ENCODE results near the gene COL24A1.

The COL24A1 gene

DNA sequence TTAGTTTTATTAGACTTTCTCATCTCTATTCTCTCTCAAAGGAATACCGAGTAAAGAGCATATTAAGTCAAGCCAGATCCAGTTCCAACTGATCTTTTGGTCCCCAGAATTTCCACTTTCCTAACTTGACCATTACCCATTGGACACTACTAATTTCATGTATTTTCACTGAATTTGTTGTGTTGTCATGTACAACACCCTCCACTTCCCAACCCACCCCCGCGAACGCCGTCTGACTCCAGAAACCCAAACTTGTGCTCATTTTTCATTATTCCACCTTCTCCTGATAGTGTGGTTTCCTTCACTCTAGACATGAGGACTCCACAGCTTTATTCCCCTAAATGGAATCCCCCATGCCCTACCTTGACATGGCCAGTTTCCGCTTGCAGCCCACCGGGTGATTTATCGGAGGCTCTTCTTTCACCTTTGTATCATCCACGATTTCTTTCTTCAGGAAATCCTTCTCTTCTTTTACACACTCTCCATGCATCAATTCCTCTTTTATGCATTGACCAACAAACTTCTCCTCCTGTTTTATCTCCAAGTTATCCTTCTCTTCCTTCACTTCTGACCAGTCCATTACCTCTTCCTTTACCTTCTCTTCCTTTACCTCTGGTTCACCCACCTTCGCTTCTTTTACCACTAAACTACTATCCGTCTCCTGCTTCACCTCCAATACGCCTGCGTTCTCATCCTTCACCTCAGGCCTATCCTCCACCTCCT lies 449.1 kb downstream of the COL24A1 start:
- H3K4me2 ChIP-seq (ENCODE audit: low read length), result peak overlapping the region; percentile 64
- H2AFZ ChIP-seq, result peak overlapping the region; percentile 93
- H3K27ac ChIP-seq, result no peak overlapping the region
- no peak for TF ChIP-seq CTCF (IDR thresholded peaks at IDR 0.05)
- H3K36me3 ChIP-seq (ENCODE audit: control insufficient read depth, insufficient read depth, low read length), result peaks cover 3% of the 10 kb centered on the region
- peak overlapping the region; percentile 84 for H3K4me3 ChIP-seq (ENCODE audit: low read depth, low read length)
- H3K4me1 ChIP-seq, result no peaks in the 10 kb centered on the region
- no peaks in the 10 kb centered on the region for H3K27me3 ChIP-seq (ENCODE audit: control insufficient read depth, insufficient read depth, low read length)
- no peaks in the 10 kb centered on the region for H3K9me3 ChIP-seq (ENCODE audit: control insufficient read depth, low read length)
- no peak overlapping the region for H3K9ac ChIP-seq
- peaks cover 5% of the 10 kb centered on the region for H3K79me2 ChIP-seq

DNA sequence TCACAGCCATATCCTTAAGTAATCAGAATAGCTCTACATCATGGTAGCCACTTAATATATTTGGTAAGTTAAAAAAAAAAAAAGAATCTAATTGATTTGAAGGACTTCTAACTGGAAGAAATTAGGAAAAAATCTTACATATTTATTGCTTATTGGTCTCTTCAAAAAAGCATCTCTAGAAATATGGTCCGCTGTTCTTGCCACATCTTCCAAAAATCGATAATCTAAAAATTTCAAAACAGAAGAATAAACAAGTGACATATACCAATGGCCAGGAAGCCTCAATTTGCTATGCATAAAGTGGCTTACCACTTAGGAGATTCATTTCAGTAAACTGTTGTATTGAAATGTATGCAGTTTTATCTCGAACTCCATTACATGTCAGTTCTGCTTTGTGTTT lies 450.6 kb downstream of the COL24A1 start:
- no peaks in the 10 kb centered on the region for H3K4me1 ChIP-seq
- no peak for TF ChIP-seq CTCF (IDR thresholded peaks at IDR 0.05)
- no peak overlapping the region for H3K4me3 ChIP-seq (ENCODE audit: low read depth, low read length)
- no peak overlapping the region for H3K9ac ChIP-seq
- no peak overlapping the region for H3K4me2 ChIP-seq (ENCODE audit: low read length)
- no peak overlapping the region for H2AFZ ChIP-seq
- H3K79me2 ChIP-seq, result peaks cover 5% of the 10 kb centered on the region
- no peaks in the 10 kb centered on the region for H3K9me3 ChIP-seq (ENCODE audit: control insufficient read depth, low read length)
- H3K36me3 ChIP-seq (ENCODE audit: control insufficient read depth, insufficient read depth, low read length), result peaks cover 3% of the 10 kb centered on the region
- H3K27ac ChIP-seq, result no peak overlapping the region
- no peaks in the 10 kb centered on the region for H3K27me3 ChIP-seq (ENCODE audit: control insufficient read depth, insufficient read depth, low read length)

- TF ChIP-seq CTCF (IDR thresholded peaks at IDR 0.05), result no peak
Measured at GRCh38 chr1:85700422-85700821, 456.1 kb downstream of the COL24A1 start.

GRCh38 chr1:85697895-85698294 lies 458.7 kb downstream of the COL24A1 start:
- Histone ChIP-seq H3K79me2 (no peaks in the 10 kb centered on the region), H3K27me3 (ENCODE audit: control insufficient read depth, insufficient read depth, low read length) (no peaks in the 10 kb centered on the region), H2AFZ (no peak overlapping the region), H3K9ac (no peak overlapping the region), H3K4me1 (no peaks in the 10 kb centered on the region), H3K9me3 (ENCODE audit: control insufficient read depth, low read length) (no peaks in the 10 kb centered on the region), H3K36me3 (ENCODE audit: control insufficient read depth, insufficient read depth, low read length) (no peaks in the 10 kb centered on the region), H3K4me2 (ENCODE audit: low read length) (no peak overlapping the region), H3K4me3 (ENCODE audit: low read depth, low read length) (no peak overlapping the region), H3K27ac (no peak overlapping the region)
- TF ChIP-seq CTCF (IDR thresholded peaks at IDR 0.05), result no peak

More at GRCh38 chr1:85700422-85700821, 456.1 kb downstream of the COL24A1 start:
- no peak overlapping the region for H2AFZ ChIP-seq
- H3K4me2 ChIP-seq (ENCODE audit: low read length), result no peak overlapping the region
- H3K27me3 ChIP-seq (ENCODE audit: control insufficient read depth, insufficient read depth, low read length), result no peaks in the 10 kb centered on the region
- no peak overlapping the region for H3K27ac ChIP-seq
- H3K9me3 ChIP-seq (ENCODE audit: control insufficient read depth, low read length), result no peaks in the 10 kb centered on the region
- H3K9ac ChIP-seq, result no peak overlapping the region
- no peaks in the 10 kb centered on the region for H3K4me1 ChIP-seq
- no peaks in the 10 kb centered on the region for H3K36me3 ChIP-seq (ENCODE audit: control insufficient read depth, insufficient read depth, low read length)
- no peak overlapping the region for H3K4me3 ChIP-seq (ENCODE audit: low read depth, low read length)
- no peaks in the 10 kb centered on the region for H3K79me2 ChIP-seq

GRCh38 chr1:85692730-85693314 lies 463.8 kb downstream of the COL24A1 start:
- Histone ChIP-seq H3K9ac (no peak overlapping the region), H3K27ac (no peak overlapping the region), H3K79me2 (no peaks in the 10 kb centered on the region), H3K4me3 (ENCODE audit: low read depth, low read length) (no peak overlapping the region), H3K4me2 (ENCODE audit: low read length) (no peak overlapping the region), H2AFZ (no peak overlapping the region), H3K4me1 (no peaks in the 10 kb centered on the region), H3K36me3 (ENCODE audit: control insufficient read depth, insufficient read depth, low read length) (no peaks in the 10 kb centered on the region), H3K27me3 (ENCODE audit: control insufficient read depth, insufficient read depth, low read length) (no peaks in the 10 kb centered on the region), H3K9me3 (ENCODE audit: control insufficient read depth, low read length) (no peaks in the 10 kb centered on the region)
- no peak for TF ChIP-seq CTCF (IDR thresholded peaks at IDR 0.05)
